CD4-positive, alpha-beta memory T cell (primary cell): Measurements from ENCODE around the gene CACNA1I. TPM values are rescaled to one million over a fixed set of nuclear protein-coding genes. Genes with fewer than 3 reads are reported as not detected.

Source experiments
- CTCF ChIA-PET: fragments of 350-600 bp; sonication (Branson Sonifier 250); formaldehyde crosslinking; loops from one replicate; lab custom pipeline; 2021; ENCODE audit warnings: inconsistent platforms; ENCODE audit not compliant: partially characterized antibody; lab: Charles Lee
- POLR2A ChIA-PET: fragments of 350-600 bp; sonication (Branson Sonifier 250); formaldehyde crosslinking; loops from one replicate; lab custom pipeline; 2021; ENCODE audit not compliant: partially characterized antibody; lab: Charles Lee
- DNase-seq, 5 donors: peaks; one replicate each; pipeline versions ENCODE4 v3.0.0 to v3.0.0-alpha.2; 2020 to 2022; ENCODE audit warnings: mixed read lengths in 1 of 5
- H3K27ac ChIP-seq: one replicate; pipeline ENCODE4 v1.7.0; 2013; ENCODE audit warnings: low read depth, low read length
- H3K27me3 ChIP-seq: 2 replicates; pipeline ENCODE4 v1.7.0; 2013; ENCODE audit warnings: mild to moderate bottlenecking, low read length, moderate library complexity; ENCODE audit not compliant: insufficient read depth
- H3K36me3 ChIP-seq: 2 replicates; pipeline ENCODE4 v1.7.0; 2013; ENCODE audit warnings: mild to moderate bottlenecking, low read length, moderate library complexity; ENCODE audit not compliant: insufficient read depth
- H3K4me1 ChIP-seq: 2 replicates; pipeline ENCODE4 v1.7.0; 2013; ENCODE audit warnings: mild to moderate bottlenecking, low read length, moderate library complexity; ENCODE audit not compliant: insufficient read depth
- H3K4me3 ChIP-seq, 2 donors: one replicate each; pipeline ENCODE4 v1.7.0; 2013; ENCODE audit warnings: low read length in 2 of 2, mild to moderate bottlenecking in 1 of 2
- H3K9me3 ChIP-seq, 2 donors: one replicate each; pipeline ENCODE4 v1.7.0; 2013; ENCODE audit warnings: low read length in 2 of 2, control low read depth in 1 of 2; ENCODE audit not compliant: control insufficient read depth in 1 of 2
- H3K27ac Mint-ChIP-seq, 7 donors: one replicate each; pipeline ENCODE4 v1.8.0; 2020 to 2021; ENCODE audit warnings: mixed read lengths in 7 of 7, mild to moderate bottlenecking in 6 of 7, inconsistent platforms in 3 of 7, moderate library complexity in 3 of 7
- H3K27me3 Mint-ChIP-seq, 2 donors: one replicate each; pipeline ENCODE4 v1.8.0; 2020 to 2021; ENCODE audit warnings: mixed read lengths in 2 of 2
- H3K36me3 Mint-ChIP-seq, 2 donors: one replicate each; pipeline ENCODE4 v1.8.0; 2020 to 2021; ENCODE audit warnings: mixed read lengths in 2 of 2, inconsistent platforms in 1 of 2, mild to moderate bottlenecking in 1 of 2
- H3K4me1 Mint-ChIP-seq, 4 donors: one replicate each; pipeline ENCODE4 v1.8.0; 2020 to 2021; ENCODE audit warnings: mixed read lengths in 4 of 4, mild to moderate bottlenecking in 1 of 4
- H3K4me3 Mint-ChIP-seq, 8 donors: one replicate each; pipeline ENCODE4 v1.8.0; 2020 to 2021; ENCODE audit warnings: mixed read lengths in 8 of 8, mild to moderate bottlenecking in 7 of 8, moderate library complexity in 6 of 8, inconsistent platforms in 3 of 8
- H3K9me3 Mint-ChIP-seq, 8 donors: one replicate each; pipeline ENCODE4 v1.8.0; 2020 to 2021; ENCODE audit warnings: mixed read lengths in 8 of 8, mild to moderate bottlenecking in 5 of 8, inconsistent platforms in 3 of 8, moderate library complexity in 1 of 8
- intact Hi-C: fragments of 100-400 bp; cut with micrococcal nuclease; formaldehyde crosslinking; loops from one replicate; pipeline ENCODE4 v1.15.1; 2023
- polyA plus RNA-seq, 2 donors: library from polyadenylated mRNA; unstranded; fragments of 300-500 nt; fragmentation: Illumina TruSeq; gene quantifications; one replicate each; pipeline ENCODE4 v1.2.3, GENCODE V29; 2021
- total RNA-seq, 2 experiments: library from RNA; stranded (reverse); gene quantifications; one replicate each; pipeline ENCODE4 v1.2.3, GENCODE V29; 2021

CACNA1I gene
- total and polyA plus RNA-seq, 4 experiments from 2014 or later = 0.30 to 58.0 (median 29.7) TPM

- peaks cover 0 to 1% (median 0%) of the 10 kb centered on the region in 4 donors for H3K4me1 Mint-ChIP-seq
- H3K27ac ChIP-seq = no peak overlapping the region
- peaks cover 20 to 42% of the 10 kb centered on the region in 2 donors for H3K36me3 Mint-ChIP-seq
- no peaks in the 10 kb centered on the region for H3K9me3 ChIP-seq
- H3K27me3 Mint-ChIP-seq = no peaks in the 10 kb centered on the region
- no peak overlapping the region for H3K4me3 ChIP-seq
- peak in 1 of 5 donors; percentile 3 for DNase-seq
- H3K36me3 ChIP-seq = no peaks in the 10 kb centered on the region
- peak overlapping the region in 1 of 7 donors; percentile 67 for H3K27ac Mint-ChIP-seq
- H3K9me3 Mint-ChIP-seq = peaks cover 0 to 1% (median 0%) of the 10 kb centered on the region in 8 donors
- no peaks in the 10 kb centered on the region for H3K27me3 ChIP-seq
- H3K4me1 ChIP-seq = no peaks in the 10 kb centered on the region
- POLR2A ChIA-PET = interaction anchor here (0.9 kb wide), 1 partner anchor 223 kb away, joined by 3 read pairs; no protein-coding TSS in a partner anchor
- H3K4me3 Mint-ChIP-seq = peak overlapping the region in 1 of 8 donors; percentile 18
- CTCF ChIA-PET = no interaction called here
- intact Hi-C loops = loop anchor here (10.0 kb wide), 1 partner anchor 262 kb away; no protein-coding TSS in a partner anchor
Measured at GRCh38 chr22:39682994-39683393, 112.4 kb downstream of the CACNA1I start.

DNA sequence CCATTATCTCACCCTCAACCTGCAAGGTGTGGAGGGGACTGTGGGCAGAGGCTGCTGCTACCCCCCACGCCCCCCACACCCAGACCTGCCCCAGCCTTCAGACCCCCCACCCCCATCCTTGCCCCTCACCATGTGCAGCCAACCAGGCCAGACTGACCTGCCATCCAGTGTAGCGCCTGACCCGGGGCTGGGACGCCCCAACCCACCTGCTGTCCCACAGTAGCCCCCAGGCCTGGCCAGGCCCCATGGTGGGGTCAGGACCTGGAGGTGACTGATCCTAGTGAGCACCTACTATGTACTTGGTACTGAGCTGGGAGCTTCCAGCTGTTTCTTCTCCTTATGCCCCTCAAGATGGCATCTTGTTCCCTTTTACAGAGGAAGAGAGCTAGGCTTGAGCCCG, 113.1 kb downstream of the CACNA1I start:
- peaks cover 0 to 1% (median 0%) of the 10 kb centered on the region in 8 donors for H3K9me3 Mint-ChIP-seq
- POLR2A ChIA-PET = interaction anchor here (0.9 kb wide), 1 partner anchor 222 kb away, joined by 3 read pairs; no protein-coding TSS in a partner anchor

DNA sequence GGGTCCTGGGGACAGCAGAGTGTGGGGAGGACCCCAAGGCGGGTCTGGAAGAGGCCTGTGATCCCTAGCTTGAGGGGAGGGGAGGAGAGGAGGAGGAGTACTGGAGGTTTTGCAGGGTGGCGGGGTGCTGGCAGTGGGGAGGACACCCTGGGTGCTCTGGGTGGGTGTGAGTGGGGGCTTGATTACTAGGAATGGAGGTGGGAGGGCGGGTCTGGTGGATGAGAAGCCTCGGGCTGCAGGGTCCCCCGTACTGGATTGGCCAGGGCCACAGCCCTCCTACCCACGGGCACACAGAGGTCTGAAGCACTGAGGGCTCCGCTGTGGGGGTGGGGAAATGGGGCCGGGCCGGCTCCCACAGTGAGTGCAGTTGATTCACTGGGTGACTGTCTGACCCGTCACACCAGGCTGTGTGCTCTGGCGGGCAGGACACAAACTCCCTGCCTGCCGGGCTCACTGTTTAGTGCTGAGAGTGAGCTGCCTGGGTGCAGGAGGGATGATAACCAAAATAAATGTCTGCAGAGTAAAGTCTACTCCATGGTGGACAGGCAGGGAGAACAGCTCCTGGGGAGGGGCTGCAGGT, 114.2 kb downstream of the CACNA1I start:
- Mint-ChIP-seq H3K27ac (no peak overlapping the region), H3K4me3 (no peak overlapping the region), H3K36me3 (peaks cover 20 to 38% of the 10 kb centered on the region in 2 donors), H3K27me3 (no peaks in the 10 kb centered on the region), H3K9me3 (peaks cover 0 to 1% (median 0%) of the 10 kb centered on the region in 8 donors), H3K4me1 (peaks cover 0 to 7% (median 5%) of the 10 kb centered on the region in 4 donors)
- POLR2A ChIA-PET = interaction anchor here (1.2 kb wide), 1 partner anchor 8 kb away, joined by 3 read pairs; no protein-coding TSS in a partner anchor
- CTCF ChIA-PET = interaction anchor here (1.0 kb wide), 1 partner anchor 255 kb away, joined by 3 read pairs; no protein-coding TSS in a partner anchor
- Histone ChIP-seq H3K4me1 (no peaks in the 10 kb centered on the region), H3K4me3 (no peak overlapping the region), H3K27me3 (no peaks in the 10 kb centered on the region), H3K27ac (no peak overlapping the region), H3K9me3 (no peaks in the 10 kb centered on the region), H3K36me3 (no peaks in the 10 kb centered on the region)
- peak in 1 of 5 donors; percentile 7 for DNase-seq
- intact Hi-C loops = loop anchor here (5.0 to 10.0 kb wide), 2 partner anchors 117 to 260 kb away; no protein-coding TSS in a partner anchor

More for the DNA sequence above, 113.1 kb downstream of the CACNA1I start:
- Mint-ChIP-seq H3K27me3 (no peaks in the 10 kb centered on the region), H3K4me3 (no peak overlapping the region), H3K36me3 (peaks cover 20 to 41% of the 10 kb centered on the region in 2 donors), H3K27ac (peak overlapping the region in 1 of 7 donors; percentile 13), H3K4me1 (peaks cover 0 to 5% (median 4%) of the 10 kb centered on the region in 4 donors)
- Histone ChIP-seq H3K27me3 (no peaks in the 10 kb centered on the region), H3K4me1 (no peaks in the 10 kb centered on the region), H3K9me3 (no peaks in the 10 kb centered on the region), H3K27ac (no peak overlapping the region), H3K4me3 (no peak overlapping the region), H3K36me3 (no peaks in the 10 kb centered on the region)
- DNase-seq = peak in 1 of 5 donors; percentile 30
- CTCF ChIA-PET = no interaction called here
- intact Hi-C loops = loop anchor here (10.0 kb wide), 1 partner anchor 261 kb away; no protein-coding TSS in a partner anchor

GRCh38 chr22:39685336-39686177, 115.0 kb downstream of the CACNA1I start:
- Mint-ChIP-seq H3K27me3 (no peaks in the 10 kb centered on the region), H3K4me1 (peaks cover 0 to 7% (median 5%) of the 10 kb centered on the region in 4 donors), H3K4me3 (no peak overlapping the region), H3K9me3 (peaks cover 0 to 1% (median 0%) of the 10 kb centered on the region in 8 donors), H3K27ac (no peak overlapping the region), H3K36me3 (peaks cover 20 to 33% of the 10 kb centered on the region in 2 donors)
- no peak for DNase-seq
- intact Hi-C loops = loop anchor here (5.0 to 10.0 kb wide), 2 partner anchors 118 to 259 kb away; no protein-coding TSS in a partner anchor
- H3K27me3 ChIP-seq = no peaks in the 10 kb centered on the region
- ChIA-PET POLR2A (interaction anchor here (1.2 kb wide), 1 partner anchor 9 kb away, joined by 3 read pairs; no protein-coding TSS in a partner anchor), CTCF (interaction anchor here (1.0 kb wide), 1 partner anchor 254 kb away, joined by 3 read pairs; no protein-coding TSS in a partner anchor)
- no peaks in the 10 kb centered on the region for H3K36me3 ChIP-seq
- no peak overlapping the region for H3K27ac ChIP-seq
- H3K4me3 ChIP-seq = no peak overlapping the region
- H3K4me1 ChIP-seq = no peaks in the 10 kb centered on the region
- no peaks in the 10 kb centered on the region for H3K9me3 ChIP-seq

- H3K9me3 Mint-ChIP-seq = peaks cover 0 to 3% (median 0%) of the 10 kb centered on the region in 8 donors
- H3K4me3 ChIP-seq = no peak overlapping the region
- H3K27ac ChIP-seq = no peak overlapping the region
- H3K4me3 Mint-ChIP-seq = peak overlapping the region in 1 of 8 donors; percentile 46
- no peaks in the 10 kb centered on the region for H3K9me3 ChIP-seq
- no peaks in the 10 kb centered on the region for H3K27me3 ChIP-seq
- peaks cover 2 to 11% (median 5%) of the 10 kb centered on the region in 4 donors for H3K4me1 Mint-ChIP-seq
- peaks cover 16 to 28% of the 10 kb centered on the region in 2 donors for H3K36me3 Mint-ChIP-seq
- DNase-seq = no peak
- CTCF ChIA-PET = no interaction called here
- POLR2A ChIA-PET = interaction anchor here (0.7 kb wide), 1 partner anchor 222 kb away, joined by 3 read pairs; no protein-coding TSS in a partner anchor
- H3K4me1 ChIP-seq = no peaks in the 10 kb centered on the region
- no peaks in the 10 kb centered on the region for H3K36me3 ChIP-seq
- no peak overlapping the region for H3K27ac Mint-ChIP-seq
- intact Hi-C loops = loop anchor here (5.0 to 10.0 kb wide), 2 partner anchors 119 to 259 kb away; no protein-coding TSS in a partner anchor
- no peaks in the 10 kb centered on the region for H3K27me3 Mint-ChIP-seq
Measured at GRCh38 chr22:39686178-39686620, 115.6 kb downstream of the CACNA1I start.

DNA sequence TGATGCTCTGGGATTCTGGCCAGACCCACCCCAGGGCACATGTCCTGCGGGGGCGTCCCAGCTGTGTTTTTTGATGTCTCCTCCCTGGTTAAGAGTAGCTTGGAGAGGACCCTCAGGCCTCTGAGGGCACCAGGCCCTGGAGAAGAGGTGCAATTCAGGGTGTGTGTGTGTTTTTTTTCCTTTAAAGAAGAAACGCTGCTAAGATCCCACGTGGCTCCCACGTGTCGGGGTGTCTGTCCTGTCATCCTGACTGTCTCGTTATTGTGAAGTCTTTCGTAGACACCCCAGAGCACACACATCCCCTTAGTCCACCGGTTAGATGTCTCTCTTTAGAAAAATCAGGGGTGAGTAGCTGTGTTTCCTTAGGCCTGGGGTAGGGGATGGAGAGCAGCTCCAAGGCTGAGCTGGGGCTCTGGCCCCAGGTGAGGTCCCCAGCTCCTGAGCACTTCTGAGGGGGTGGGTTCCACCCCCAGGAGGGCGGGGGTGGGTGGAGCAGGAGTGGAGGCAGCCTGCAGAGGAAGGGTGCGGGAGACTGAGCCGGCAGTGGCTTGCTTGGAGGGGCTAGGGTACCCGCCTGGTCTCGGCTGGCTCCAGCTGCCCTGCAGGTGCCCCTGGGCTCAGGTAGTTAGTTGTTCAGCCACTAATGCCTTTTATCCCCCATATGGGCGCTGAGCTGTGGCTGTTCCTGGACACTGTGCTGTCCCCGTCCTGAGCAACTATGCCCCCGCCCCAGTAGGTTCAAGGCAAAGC, 116.4 kb downstream of the CACNA1I start:
- H3K36me3 ChIP-seq = no peaks in the 10 kb centered on the region
- Mint-ChIP-seq H3K27ac (peak overlapping the region in 2 of 7 donors; percentile 29 to 56), H3K36me3 (peaks cover 12 to 23% of the 10 kb centered on the region in 2 donors), H3K9me3 (peaks cover 0 to 5% (median 0%) of the 10 kb centered on the region in 8 donors), H3K27me3 (no peaks in the 10 kb centered on the region), H3K4me1 (peaks cover 3 to 16% (median 5%) of the 10 kb centered on the region in 4 donors), H3K4me3 (peak overlapping the region in 1 of 8 donors; percentile 31)
- H3K4me3 ChIP-seq = no peak overlapping the region
- H3K27me3 ChIP-seq = no peaks in the 10 kb centered on the region
- no peaks in the 10 kb centered on the region for H3K4me1 ChIP-seq
- CTCF ChIA-PET = interaction anchor here (1.1 kb wide), 1 partner anchor 338 kb away, joined by 4 read pairs; no protein-coding TSS in a partner anchor
- DNase-seq = no peak
- no peaks in the 10 kb centered on the region for H3K9me3 ChIP-seq
- H3K27ac ChIP-seq = no peak overlapping the region
- POLR2A ChIA-PET = interaction anchor here (0.7 to 1.1 kb wide), 3 partner anchors 9 to 221 kb away, joined by 3 to 4 read pairs (median 3); no protein-coding TSS in a partner anchor
- intact Hi-C loops = loop anchor here (5.0 to 10.0 kb wide), 2 partner anchors 120 to 258 kb away; no protein-coding TSS in a partner anchor
